Upper lobe of right lung (tissue), 1 donor: ENCODE results near the gene STYK1. TPM values are rescaled to one million over a fixed set of nuclear protein-coding genes. Genes with fewer than 3 reads are reported as not detected.

Experiments used
- ATAC-seq: fragments of 200-7000 bp; cut with Tn5 transposase; one replicate; pipeline ENCODE4 v1.9.1; 2020; ENCODE audit warnings: mild to moderate bottlenecking, moderate library complexity
- DNase-seq: peaks from one replicate; pipeline ENCODE4 v3.0.0-alpha.2; 2020
- H3K27ac ChIP-seq: fragments of 200-600 bp; one replicate; pipeline ENCODE4 v1.8.0; 2022
- H3K27me3 ChIP-seq: fragments of 200-600 bp; one replicate; pipeline ENCODE4 v1.8.0; 2022; ENCODE audit warnings: mild to moderate bottlenecking
- H3K36me3 ChIP-seq: fragments of 200-600 bp; one replicate; pipeline ENCODE4 v1.8.0; 2022
- H3K4me1 ChIP-seq: fragments of 200-600 bp; one replicate; pipeline ENCODE4 v1.8.0; 2022
- H3K4me3 ChIP-seq: fragments of 200-600 bp; one replicate; pipeline ENCODE4 v1.8.0; 2022; ENCODE audit warnings: mild to moderate bottlenecking
- H3K9me3 ChIP-seq: fragments of 200-600 bp; one replicate; pipeline ENCODE4 v1.8.0; 2022
- CTCF ChIP-seq: fragments of 200-600 bp; IDR thresholded peaks from one replicate; pipeline ENCODE4 v1.8.0; 2022; ENCODE audit warnings: antibody characterized with exemption
- intact Hi-C: fragments of 100-400 bp; cut with DNase I; formaldehyde crosslinking; loops from one replicate; pipeline ENCODE4 v1.11.0; 2022
- total RNA-seq: library from RNA; stranded (reverse); fragmentation: NEBNext Ultra II Directional; extraction: Animal tissue kit (Norgen Biotek cat#: 25700); gene quantifications from one replicate; pipeline ENCODE4 v1.2.1, GENCODE V29; 2021
- donor health status: DM: no; HTN: yes; CAD: no; lungs with severe emphysema.

The STYK1 gene
- total RNA-seq, 1 donor from 2014 or later, result 0.93 TPM

- no peak overlapping the region for H3K4me3 ChIP-seq
- DNase-seq, result no peak
- TF ChIP-seq CTCF, result no peak
- no peaks in the 10 kb centered on the region for H3K4me1 ChIP-seq
- H3K27me3 ChIP-seq, result no peaks in the 10 kb centered on the region
- intact Hi-C loops, result no loop called here
- H3K36me3 ChIP-seq, result no peaks in the 10 kb centered on the region
- H3K9me3 ChIP-seq, result no peaks in the 10 kb centered on the region
- no peak for ATAC-seq
- no peak overlapping the region for H3K27ac ChIP-seq
These were observed 53.6 kb downstream of the STYK1 start for GRCh38 chr12:10620078-10620779.

- Histone ChIP-seq H3K9me3 (no peaks in the 10 kb centered on the region), H3K27me3 (no peaks in the 10 kb centered on the region), H3K4me3 (no peak overlapping the region), H3K4me1 (no peaks in the 10 kb centered on the region), H3K36me3 (no peaks in the 10 kb centered on the region), H3K27ac (no peak overlapping the region)
- intact Hi-C loops, result no loop called here
- no peak for ATAC-seq
- no peak for DNase-seq
- TF ChIP-seq CTCF, result no peak
These were observed 55.4 kb downstream of the STYK1 start for GRCh38 chr12:10618338-10618987.

- no peak overlapping the region for H3K4me3 ChIP-seq
- H3K4me1 ChIP-seq, result no peaks in the 10 kb centered on the region
- H3K36me3 ChIP-seq, result no peaks in the 10 kb centered on the region
- DNase-seq, result no peak
- no peak for ATAC-seq
- no peaks in the 10 kb centered on the region for H3K9me3 ChIP-seq
- no peak overlapping the region for H3K27ac ChIP-seq
- intact Hi-C loops, result no loop called here
- TF ChIP-seq CTCF, result no peak
- no peaks in the 10 kb centered on the region for H3K27me3 ChIP-seq
These were observed 56.0 kb downstream of the STYK1 start for GRCh38 chr12:10617863-10618262.

- Histone ChIP-seq H3K27ac (no peak overlapping the region), H3K36me3 (no peaks in the 10 kb centered on the region), H3K4me1 (peaks cover 18% of the 10 kb centered on the region), H3K27me3 (no peaks in the 10 kb centered on the region), H3K4me3 (no peak overlapping the region), H3K9me3 (no peaks in the 10 kb centered on the region)
- DNase-seq (no peak), ATAC-seq (no peak)
- no peak for TF ChIP-seq CTCF
- intact Hi-C loops, result no loop called here
These were observed 58.3 kb downstream of the STYK1 start for GRCh38 chr12:10615532-10615931.

GRCh38 chr12:10614056-10614370, 59.8 kb downstream of the STYK1 start:
- Histone ChIP-seq H3K4me1 (peaks cover 18% of the 10 kb centered on the region), H3K36me3 (peaks cover 13% of the 10 kb centered on the region), H3K27ac (peak overlapping the region; percentile 83), H3K27me3 (no peaks in the 10 kb centered on the region), H3K9me3 (no peaks in the 10 kb centered on the region), H3K4me3 (peak overlapping the region; percentile 62)
- intact Hi-C loops, result no loop called here
- ATAC-seq (no peak), DNase-seq (no peak)
- TF ChIP-seq CTCF, result no peak
